Upper lobe of left lung (tissue), 6 donors: Measurements from ENCODE around the gene GNA12. TPM values are rescaled to one million over a fixed set of nuclear protein-coding genes. Genes with fewer than 3 reads are reported as not detected.
"Not testable (repeated sequence)": the region's sequence is repeated elsewhere in the genome, so short reads cannot be mapped to it uniquely, and the experiment has no call there.

Source experiments
- ATAC-seq, 2 donors: fragments of 200-7000 bp; cut with Tn5 transposase; one replicate each; pipeline ENCODE4 v1.9.1; 2022; ENCODE audit warnings: mild to moderate bottlenecking in 2 of 2, moderate library complexity in 2 of 2; ENCODE audit not compliant: low FRiP score in 2 of 2
- DNase-seq, 2 donors: peaks; one replicate each; pipeline ENCODE4 v3.0.0-alpha.2; 2019 to 2020
- H3K27ac ChIP-seq, 4 donors: fragments of 200-600 bp; sonication (generic); one replicate each; pipeline ENCODE4 v1.5.1; 2016 to 2019
- H3K27me3 ChIP-seq, 4 donors: fragments of 200-600 bp; sonication (generic); one replicate each; pipeline ENCODE4 v1.5.1; 2017 to 2019
- H3K36me3 ChIP-seq, 4 donors: fragments of 200-600 bp; sonication (generic); one replicate each; pipeline ENCODE4 v1.5.1; 2016 to 2019
- H3K4me1 ChIP-seq, 4 donors: fragments of 200-600 bp; sonication (generic); one replicate each; pipeline ENCODE4 v1.5.1; 2018 to 2019
- H3K4me3 ChIP-seq, 4 donors: fragments of 200-600 bp; sonication (generic); one replicate each; pipeline ENCODE4 v1.5.1; 2017 to 2019; ENCODE audit warnings: mild to moderate bottlenecking in 2 of 4, moderate library complexity in 1 of 4
- H3K9me3 ChIP-seq, 4 donors: fragments of 200-600 bp; sonication (generic); one replicate each; pipeline ENCODE4 v1.5.1; 2018 to 2019
- CTCF ChIP-seq, 6 experiments: fragments of 450-650 bp in 4 of 6; fragments of 200-600 bp in 2 of 6; sonication (generic) in 2 of 6; IDR thresholded peaks; one replicate each; pipeline ENCODE4 v1.5.1; 2016 to 2019; ENCODE audit warnings: antibody characterized with exemption in 6 of 6
- EP300 ChIP-seq, 4 donors: sonication (generic); formaldehyde crosslinking; IDR thresholded peaks; one replicate each; pipeline ENCODE4 v1.5.1; 2017; ENCODE audit warnings: antibody characterized with exemption in 4 of 4, control low read depth in 2 of 4
- POLR2A ChIP-seq, 4 donors: fragments of 450-650 bp; IDR thresholded peaks; one replicate each; pipeline ENCODE4 v1.5.1; 2016 to 2017; ENCODE audit warnings: antibody characterized with exemption in 4 of 4, mild to moderate bottlenecking in 2 of 4
- POLR2AphosphoS5 ChIP-seq, 2 donors: sonication (generic); formaldehyde crosslinking; IDR thresholded peaks; one replicate each; pipeline ENCODE4 v1.5.1; 2017; ENCODE audit warnings: antibody characterized with exemption in 2 of 2
- WGBS, 2 donors: methylation state at CpG; one replicate each; pipeline ENCODE4 v1.1.5; 2017 to 2018; 5-methylcytosine and 5-hydroxymethylcytosine counted together
- total RNA-seq, 6 donors: library from RNA; depleted of rRNA in 4 of 6; stranded (reverse); fragments of >200 nt in 4 of 6; gene quantifications; one replicate each; pipeline versions ENCODE4 v1.1.0 to v1.2.1, GENCODE V29; 2016 to 2021
- donor health status: DM: no; HTN: no; CAD: no; lungs with moderate emphysema.
- donor health status: DM: no; HTN: yes; CAD: no; lungs with severe emphysema.

The GNA12 gene
- total RNA-seq, 6 donors from 2014 or later, result 24.0 to 52.3 (median 35.7) TPM

DNA sequence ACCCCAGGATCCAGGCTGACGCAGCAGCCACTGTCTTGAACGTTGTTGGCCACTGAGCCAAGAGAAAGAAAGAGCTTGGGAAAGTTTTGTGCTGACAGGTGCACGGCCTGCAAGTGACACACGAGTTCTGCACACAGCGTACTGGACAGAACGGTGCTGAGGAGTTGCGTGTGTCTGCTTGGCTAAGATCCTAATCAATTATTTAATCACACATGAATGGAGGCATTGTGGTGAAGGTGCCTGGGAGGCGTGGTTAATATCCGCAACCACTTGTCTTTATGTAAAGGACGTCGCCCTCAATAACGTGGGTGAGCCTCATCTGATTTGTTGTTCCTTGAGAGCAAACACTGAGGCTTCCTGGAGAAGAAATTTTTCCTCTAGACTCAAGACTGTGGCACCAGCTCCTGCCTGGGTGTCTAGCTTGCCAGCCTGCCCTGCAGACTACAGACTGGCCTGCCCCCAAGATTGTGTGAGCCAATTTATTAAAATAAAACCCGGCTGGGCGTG, 16.6 kb upstream of the GNA12 start:
- peak in 1 of 4 donors; percentile 23 for TF ChIP-seq EP300 (IDR thresholded peaks at IDR 0.05)
- TF ChIP-seq CTCF (IDR thresholded peaks at IDR 0.05), result no peak
- H3K9me3 ChIP-seq, result no peaks in the 10 kb centered on the region
- DNase-seq (peak in 1 of 2 donors; percentile 26), ATAC-seq (peak in 1 of 2 donors; percentile 50)
- no peaks in the 10 kb centered on the region for H3K27me3 ChIP-seq
- WGBS, 2 donors, result 69 to 72% methylated on average over 14 of the region's 14 CpGs
- H3K4me3 ChIP-seq, result no peak overlapping the region
- H3K4me1 ChIP-seq, result peaks cover 18 to 28% (median 24%) of the 10 kb centered on the region in 4 donors
- no peak overlapping the region for H3K27ac ChIP-seq
- no peaks in the 10 kb centered on the region for H3K36me3 ChIP-seq

- TF ChIP-seq EP300 (IDR thresholded peaks at IDR 0.05), result no peak
- no peak for TF ChIP-seq CTCF (IDR thresholded peaks at IDR 0.05)
- no peaks in the 10 kb centered on the region for H3K27me3 ChIP-seq
- 89 to 92% methylated on average over 6 of the region's 6 CpGs for WGBS, 2 donors
- ATAC-seq (no peak), DNase-seq (no peak)
- no peaks in the 10 kb centered on the region for H3K9me3 ChIP-seq
- no peaks in the 10 kb centered on the region for H3K36me3 ChIP-seq
- no peak overlapping the region for H3K27ac ChIP-seq
- H3K4me1 ChIP-seq, result peaks cover 18 to 24% (median 23%) of the 10 kb centered on the region in 4 donors
- no peak overlapping the region for H3K4me3 ChIP-seq
Measured at GRCh38 chr7:2859952-2860351, 15.8 kb upstream of the GNA12 start.

GRCh38 chr7:2858621-2859020, 14.5 kb upstream of the GNA12 start:
- ATAC-seq (no peak), DNase-seq (no peak)
- 88 to 89% methylated on average over 5 of the region's 5 CpGs for WGBS, 2 donors

DNA sequence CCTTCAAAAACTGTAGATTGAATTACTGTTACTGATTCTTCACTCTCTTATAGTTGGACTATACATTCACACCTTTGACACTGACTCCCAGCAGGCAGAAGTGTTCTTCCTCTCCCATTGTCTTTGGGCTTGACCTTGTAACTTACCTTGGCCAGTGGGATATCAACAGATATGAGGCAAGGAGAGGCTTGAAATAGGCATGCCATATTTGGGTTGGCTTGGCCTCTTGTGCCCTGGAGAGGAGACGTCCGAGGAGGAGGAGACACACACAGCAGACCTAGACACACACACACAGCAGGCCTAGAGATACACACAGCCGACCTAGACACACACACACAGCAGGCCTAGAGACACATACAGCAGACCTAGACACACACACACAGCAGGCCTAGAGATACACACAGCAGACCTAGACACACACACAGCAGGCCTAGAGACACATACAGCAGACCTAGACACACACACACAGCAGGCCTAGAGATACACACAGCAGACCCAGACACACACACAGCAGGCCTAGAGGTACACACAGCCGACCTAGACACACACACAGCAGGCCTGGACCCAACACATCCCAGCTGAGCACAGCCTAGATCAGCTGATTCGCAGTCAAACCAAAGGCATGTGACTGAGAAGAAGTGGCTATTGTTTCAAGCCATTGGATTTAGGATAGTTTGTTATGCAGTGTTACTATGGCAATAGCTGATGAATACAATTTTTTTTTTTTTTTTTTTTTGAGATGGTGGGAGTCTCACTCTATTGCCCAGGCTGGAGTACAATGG, 12.5 kb upstream of the GNA12 start:
- no peak for TF ChIP-seq POLR2A (IDR thresholded peaks at IDR 0.05)
- no peak for TF ChIP-seq CTCF (IDR thresholded peaks at IDR 0.05)
- no peak for TF ChIP-seq EP300 (IDR thresholded peaks at IDR 0.05)
- no peaks in the 10 kb centered on the region for H3K4me1 ChIP-seq
- H3K4me3 ChIP-seq, result no peak overlapping the region
- 82 to 97% methylated on average over 4 to 5 of the region's 5 CpGs for WGBS, 2 donors
- no peaks in the 10 kb centered on the region for H3K9me3 ChIP-seq
- no peak for ATAC-seq
- no peak overlapping the region for H3K27ac ChIP-seq
- DNase-seq, result no peak
- no peaks in the 10 kb centered on the region for H3K27me3 ChIP-seq
- H3K36me3 ChIP-seq, result no peaks in the 10 kb centered on the region

More at GRCh38 chr7:2858621-2859020, 14.5 kb upstream of the GNA12 start:
- no peaks in the 10 kb centered on the region for H3K36me3 ChIP-seq
- no peak overlapping the region for H3K27ac ChIP-seq
- H3K27me3 ChIP-seq, result no peaks in the 10 kb centered on the region
- H3K9me3 ChIP-seq, result no peaks in the 10 kb centered on the region
- H3K4me1 ChIP-seq, result peaks cover 8 to 11% (median 10%) of the 10 kb centered on the region in 4 donors
- no peak for TF ChIP-seq POLR2AphosphoS5 (IDR thresholded peaks at IDR 0.05)
- TF ChIP-seq POLR2A (IDR thresholded peaks at IDR 0.05), result no peak
- no peak for TF ChIP-seq EP300 (IDR thresholded peaks at IDR 0.05)
- TF ChIP-seq CTCF (IDR thresholded peaks at IDR 0.05), result no peak
- H3K4me3 ChIP-seq, result no peak overlapping the region

DNA sequence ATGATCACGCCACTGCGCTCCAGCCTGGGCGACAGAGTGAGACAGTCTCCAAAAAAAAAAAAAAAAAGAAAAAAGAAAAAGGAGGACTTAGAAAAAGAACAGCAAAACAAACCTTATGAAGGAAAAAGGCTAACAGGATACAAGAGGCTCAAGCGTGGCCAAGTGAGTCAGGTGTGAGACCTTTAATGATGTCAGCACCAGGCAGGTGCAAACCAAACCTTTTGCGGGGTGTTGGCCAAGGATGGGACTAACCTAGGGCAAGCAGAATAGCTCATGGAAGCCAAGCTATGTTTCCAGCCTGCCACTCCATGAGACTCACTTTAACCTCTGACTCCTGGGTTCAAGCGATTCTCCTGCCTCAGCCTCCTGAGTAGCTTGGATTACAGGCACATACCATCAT, 11.3 kb upstream of the GNA12 start:
- H3K9me3 ChIP-seq, result no peaks in the 10 kb centered on the region
- H3K27ac ChIP-seq, result no peak overlapping the region
- DNase-seq (no peak), ATAC-seq (no peak)
- no peaks in the 10 kb centered on the region for H3K27me3 ChIP-seq
- no peak for TF ChIP-seq CTCF (IDR thresholded peaks at IDR 0.05)
- no peak for TF ChIP-seq POLR2AphosphoS5 (IDR thresholded peaks at IDR 0.05)
- no peaks in the 10 kb centered on the region for H3K4me1 ChIP-seq
- WGBS, 2 donors, result 93 to 98% methylated on average over 6 of the region's 6 CpGs
- H3K4me3 ChIP-seq, result no peak overlapping the region
- no peaks in the 10 kb centered on the region for H3K36me3 ChIP-seq

GRCh38 chr7:2853552-2853951, 9.4 kb upstream of the GNA12 start:
- peak in 1 of 2 donors; percentile 7 for ATAC-seq
- not testable (repeated sequence) for DNase-seq, H3K27me3 ChIP-seq, H3K4me1 ChIP-seq, H3K36me3 ChIP-seq, H3K27ac ChIP-seq, H3K9me3 ChIP-seq, H3K4me3 ChIP-seq
- WGBS, 2 donors, result 93 to 94% methylated on average over 4 of the region's 4 CpGs
